Endodermal cell (in vitro differentiated cells): ENCODE results near the gene CYP27C1. TPM values are rescaled to one million over a fixed set of nuclear protein-coding genes. Genes with fewer than 3 reads are reported as not detected.

Source experiments
- DNase-seq: peaks from one replicate; pipeline ENCODE4 v3.0.0-alpha.2; 2017
- H3K27ac ChIP-seq: 2 replicates; pipeline ENCODE4 v1.5.1; 2013; ENCODE audit warnings: mild to moderate bottlenecking, low read depth, low read length, moderate library complexity
- H3K27me3 ChIP-seq: 2 replicates; pipeline ENCODE4 v1.6.1; 2013; ENCODE audit warnings: mild to moderate bottlenecking, low read length, moderate library complexity; ENCODE audit not compliant: insufficient read depth, control insufficient read depth, poor library complexity, severe bottlenecking
- H3K36me3 ChIP-seq: 2 replicates; pipeline ENCODE4 v1.7.0; 2013; ENCODE audit warnings: mild to moderate bottlenecking, low read length, moderate library complexity; ENCODE audit not compliant: control insufficient read depth, insufficient read depth
- H3K4me1 ChIP-seq: one replicate; pipeline ENCODE4 v1.7.0; 2013; ENCODE audit warnings: low read length; ENCODE audit not compliant: control insufficient read depth, insufficient read depth
- H3K4me3 ChIP-seq: 2 replicates; pipeline ENCODE4 v1.5.1; 2013; ENCODE audit warnings: mild to moderate bottlenecking, low read length, moderate library complexity
- H3K9ac ChIP-seq: 2 replicates; pipeline ENCODE4 v1.6.1; 2013; ENCODE audit warnings: mild to moderate bottlenecking, low read length, moderate library complexity; ENCODE audit not compliant: poor library complexity, severe bottlenecking; ENCODE audit errors: extremely low read depth
- H3K9me3 ChIP-seq: 2 replicates; pipeline ENCODE4 v1.6.1; 2013; ENCODE audit warnings: mild to moderate bottlenecking, low read length, moderate library complexity; ENCODE audit not compliant: control insufficient read depth
- H3K27ac Mint-ChIP-seq: 2 replicates; pipeline ENCODE4 v1.8.0; 2020; ENCODE audit warnings: mixed read lengths
- H3K27me3 Mint-ChIP-seq: 2 replicates; pipeline ENCODE4 v1.8.0; 2021; ENCODE audit warnings: mild to moderate bottlenecking, mixed read lengths; ENCODE audit not compliant: insufficient read depth
- H3K36me3 Mint-ChIP-seq: 2 replicates; pipeline ENCODE4 v1.8.0; 2020; ENCODE audit warnings: low read depth, mixed read lengths
- H3K4me1 Mint-ChIP-seq: 2 replicates; pipeline ENCODE4 v1.8.0; 2020; ENCODE audit warnings: mixed read lengths
- H3K4me3 Mint-ChIP-seq: 2 replicates; pipeline ENCODE4 v1.8.0; 2020; ENCODE audit warnings: mild to moderate bottlenecking, moderate library complexity, mixed read lengths
- H3K9me3 Mint-ChIP-seq: 2 replicates; pipeline ENCODE4 v1.8.0; 2020; ENCODE audit warnings: mild to moderate bottlenecking, mixed read lengths
- CTCF ChIP-seq: fragments of 200-600 bp; sonication (generic); conservative IDR thresholded peaks from 2 replicates; pipeline ENCODE4 v1.5.0; 2021; ENCODE audit warnings: antibody characterized with exemption, mild to moderate bottlenecking
- WGBS, 2 experiments: methylation state at CpG; one replicate each; pipeline versions ENCODE4 v1.1.5 to v1.1.7; 2013; ENCODE audit warnings: missing lambda C conversion rate in 2 of 2, mixed read lengths in 1 of 2; ENCODE audit not compliant: insufficient coverage in 1 of 2, insufficient read length in 1 of 2; 5-methylcytosine and 5-hydroxymethylcytosine counted together
- total RNA-seq, 2 donors: library from RNA; stranded (reverse); fragmentation: NEBNext Ultra II Directional in 1 of 2; extraction: Animal tissue kit (Norgen Biotek cat#: 25700) in 1 of 2; gene quantifications; 2 replicates in 1 of 2; 3 replicates in 1 of 2; pipeline ENCODE4 v1.2.1, GENCODE V29; 2021

The CYP27C1 gene
- total RNA-seq, 2 donors from 2014 or later, result 4.4 to 4.9 TPM

GRCh38 chr2:127200962-127201361, 19.1 kb downstream of the CYP27C1 start:
- Histone ChIP-seq H3K9me3 (peaks cover 9% of the 10 kb centered on the region), H3K4me1 (no peaks in the 10 kb centered on the region), H3K27me3 (no peaks in the 10 kb centered on the region), H3K9ac (no peak overlapping the region), H3K27ac (no peak overlapping the region), H3K4me3 (no peak overlapping the region), H3K36me3 (no peaks in the 10 kb centered on the region)
- WGBS, 2 experiments, result 93 to 95% methylated on average over 7 of the region's 7 CpGs
- no peak for TF ChIP-seq CTCF
- Mint-ChIP-seq H3K9me3 (no peaks in the 10 kb centered on the region), H3K4me3 (no peak overlapping the region), H3K27ac (no peak overlapping the region), H3K4me1 (peaks cover 4% of the 10 kb centered on the region), H3K36me3 (peaks cover 5% of the 10 kb centered on the region), H3K27me3 (peaks cover 2% of the 10 kb centered on the region)
- DNase-seq, result no peak

- Mint-ChIP-seq H3K27ac (no peak overlapping the region), H3K36me3 (peaks cover 4% of the 10 kb centered on the region), H3K4me3 (no peak overlapping the region), H3K4me1 (peaks cover 5% of the 10 kb centered on the region), H3K9me3 (no peaks in the 10 kb centered on the region), H3K27me3 (no peaks in the 10 kb centered on the region)
- DNase-seq, result no peak
- no peaks in the 10 kb centered on the region for H3K4me1 ChIP-seq
- no peaks in the 10 kb centered on the region for H3K27me3 ChIP-seq
- WGBS, 2 experiments, result 96 to 97% methylated on average over 14 of the region's 14 CpGs
- H3K9ac ChIP-seq, result no peak overlapping the region
- H3K27ac ChIP-seq, result no peak overlapping the region
- peaks cover 9% of the 10 kb centered on the region for H3K9me3 ChIP-seq
- H3K36me3 ChIP-seq, result no peaks in the 10 kb centered on the region
- H3K4me3 ChIP-seq, result no peak overlapping the region
- no peak for TF ChIP-seq CTCF
Measured at GRCh38 chr2:127199223-127199622, 20.9 kb downstream of the CYP27C1 start.

- Mint-ChIP-seq H3K4me1 (peaks cover 5% of the 10 kb centered on the region), H3K27ac (no peak overlapping the region)
Measured at GRCh38 chr2:127197475-127198385, 22.4 kb downstream of the CYP27C1 start.

More at GRCh38 chr2:127197475-127198385, 22.4 kb downstream of the CYP27C1 start:
- Mint-ChIP-seq H3K9me3 (no peaks in the 10 kb centered on the region), H3K4me3 (peak overlapping the region; percentile 2), H3K36me3 (peaks cover 7% of the 10 kb centered on the region), H3K27me3 (no peaks in the 10 kb centered on the region)
- peak; percentile 92 for DNase-seq
- Histone ChIP-seq H3K9ac (no peak overlapping the region), H3K4me1 (no peaks in the 10 kb centered on the region), H3K9me3 (peaks cover 9% of the 10 kb centered on the region), H3K36me3 (no peaks in the 10 kb centered on the region), H3K27ac (no peak overlapping the region), H3K4me3 (no peak overlapping the region), H3K27me3 (no peaks in the 10 kb centered on the region)
- WGBS, 2 experiments, result 80 to 82% methylated on average over 11 to 18 of the region's 19 CpGs
- peak; percentile 79 for TF ChIP-seq CTCF
